Natural killer cell (primary cell): ENCODE results near the gene NSD2. TPM values are rescaled to one million over a fixed set of nuclear protein-coding genes. Genes with fewer than 3 reads are reported as not detected.

Source experiments
- ATAC-seq, 3 donors: fragments of 150-1000 bp in 2 of 3; fragments of 200-7000 bp in 1 of 3; cut with Tn5 transposase; 1 replicate in 1 of 3; 2 replicates in 2 of 3; pipeline ENCODE4 v1.10.0; 2021; ENCODE audit warnings: mild to moderate bottlenecking in 2 of 3, moderate library complexity in 2 of 3
- DNase-seq, 2 donors: peaks; one replicate each; pipeline versions ENCODE4 v3.0.0 to v3.0.0-alpha.2; 2013 to 2021; ENCODE audit warnings: mixed read lengths in 1 of 2
- H3K27ac ChIP-seq: one replicate; pipeline ENCODE4 v1.5.1; 2013; ENCODE audit warnings: mild to moderate bottlenecking, low read length
- H3K27me3 ChIP-seq: one replicate; pipeline ENCODE4 v1.6.1; 2013; ENCODE audit warnings: low read length; ENCODE audit not compliant: control insufficient read depth, insufficient read depth
- H3K36me3 ChIP-seq: one replicate; pipeline ENCODE4 v1.6.1; 2013; ENCODE audit warnings: low read length; ENCODE audit not compliant: control insufficient read depth, insufficient read depth
- H3K4me1 ChIP-seq: one replicate; pipeline ENCODE4 v1.6.1; 2013; ENCODE audit warnings: low read length; ENCODE audit not compliant: control insufficient read depth, insufficient read depth
- H3K4me3 ChIP-seq: one replicate; pipeline ENCODE4 v1.5.1; 2013; ENCODE audit warnings: low read length
- H3K9me3 ChIP-seq: one replicate; pipeline ENCODE4 v1.6.1; 2013; ENCODE audit warnings: low read length; ENCODE audit not compliant: control insufficient read depth, insufficient read depth
- H3K27ac Mint-ChIP-seq, 2 donors: one replicate each; pipeline ENCODE4 v1.8.0; 2022; ENCODE audit warnings: mild to moderate bottlenecking in 2 of 2, mixed read lengths in 2 of 2, moderate library complexity in 1 of 2
- H3K27me3 Mint-ChIP-seq, 2 donors: one replicate each; pipeline ENCODE4 v1.8.0; 2022; ENCODE audit warnings: low read depth in 2 of 2, mixed read lengths in 2 of 2
- H3K36me3 Mint-ChIP-seq: one replicate; pipeline ENCODE4 v1.8.0; 2022; ENCODE audit warnings: mixed read lengths
- H3K4me1 Mint-ChIP-seq, 2 donors: one replicate each; pipeline ENCODE4 v1.8.0; 2022; ENCODE audit warnings: mixed read lengths in 2 of 2
- H3K4me3 Mint-ChIP-seq: one replicate; pipeline ENCODE4 v1.8.0; 2022; ENCODE audit warnings: mild to moderate bottlenecking, moderate library complexity, mixed read lengths
- H3K9me3 Mint-ChIP-seq, 2 donors: one replicate each; pipeline ENCODE4 v1.8.0; 2022; ENCODE audit warnings: mixed read lengths in 2 of 2
- WGBS: methylation state at CpG from one replicate; pipeline ENCODE4 v1.1.7; 2013; ENCODE audit warnings: missing lambda C conversion rate; ENCODE audit not compliant: insufficient coverage; 5-methylcytosine and 5-hydroxymethylcytosine counted together
- intact Hi-C: fragments of 100-400 bp; cut with micrococcal nuclease; formaldehyde crosslinking; loops from one replicate; pipeline ENCODE4 v1.14.2; 2022
- total RNA-seq, 4 donors: library from RNA; stranded (reverse); fragments of 120-200 nt in 1 of 4; gene quantifications; one replicate each; pipeline versions ENCODE4 v1.2.3 to v1.2.4, GENCODE V29; 2013 to 2022
- TF ChIP-seq, protein P1 (sequence below): fragments of 200-600 bp; IDR thresholded peaks from one replicate; pipeline ENCODE4 v1.8.0; 2022; ENCODE audit warnings: antibody characterized with exemption

Gene NSD2
- total RNA-seq, 3 donors from 2014 or later (not counting 1 experiment from before 2014, with no cell fraction given): 36.4 to 51.0 (median 48.3) TPM

- Histone ChIP-seq H3K9me3 (no peaks in the 10 kb centered on the region), H3K4me3 (no peak overlapping the region), H3K4me1 (peaks cover 19% of the 10 kb centered on the region), H3K27me3 (no peaks in the 10 kb centered on the region), H3K27ac (no peak overlapping the region), H3K36me3 (peaks cover 5% of the 10 kb centered on the region)
- no peak for DNase-seq
- H3K36me3 Mint-ChIP-seq: no peaks in the 10 kb centered on the region
- 97% methylated on average over 6 of the region's 9 CpGs for WGBS
- no peaks in the 10 kb centered on the region for H3K9me3 Mint-ChIP-seq
- TF ChIP-seq, protein P1, sequence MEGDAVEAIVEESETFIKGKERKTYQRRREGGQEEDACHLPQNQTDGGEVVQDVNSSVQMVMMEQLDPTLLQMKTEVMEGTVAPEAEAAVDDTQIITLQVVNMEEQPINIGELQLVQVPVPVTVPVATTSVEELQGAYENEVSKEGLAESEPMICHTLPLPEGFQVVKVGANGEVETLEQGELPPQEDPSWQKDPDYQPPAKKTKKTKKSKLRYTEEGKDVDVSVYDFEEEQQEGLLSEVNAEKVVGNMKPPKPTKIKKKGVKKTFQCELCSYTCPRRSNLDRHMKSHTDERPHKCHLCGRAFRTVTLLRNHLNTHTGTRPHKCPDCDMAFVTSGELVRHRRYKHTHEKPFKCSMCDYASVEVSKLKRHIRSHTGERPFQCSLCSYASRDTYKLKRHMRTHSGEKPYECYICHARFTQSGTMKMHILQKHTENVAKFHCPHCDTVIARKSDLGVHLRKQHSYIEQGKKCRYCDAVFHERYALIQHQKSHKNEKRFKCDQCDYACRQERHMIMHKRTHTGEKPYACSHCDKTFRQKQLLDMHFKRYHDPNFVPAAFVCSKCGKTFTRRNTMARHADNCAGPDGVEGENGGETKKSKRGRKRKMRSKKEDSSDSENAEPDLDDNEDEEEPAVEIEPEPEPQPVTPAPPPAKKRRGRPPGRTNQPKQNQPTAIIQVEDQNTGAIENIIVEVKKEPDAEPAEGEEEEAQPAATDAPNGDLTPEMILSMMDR: no peak
- intact Hi-C loops: no loop called here
- no peak for ATAC-seq
- no peaks in the 10 kb centered on the region for H3K27me3 Mint-ChIP-seq
- H3K4me1 Mint-ChIP-seq: peaks cover 9% of the 10 kb centered on the region in 2 donors
- H3K4me3 Mint-ChIP-seq: no peak overlapping the region
- no peak overlapping the region for H3K27ac Mint-ChIP-seq
Observed at GRCh38 chr4:1953335-1953734, 82.1 kb downstream of the NSD2 start.

- intact Hi-C loops: no loop called here
- H3K4me1 ChIP-seq: no peaks in the 10 kb centered on the region
- Mint-ChIP-seq H3K27me3 (no peaks in the 10 kb centered on the region), H3K4me3 (no peak overlapping the region), H3K4me1 (no peaks in the 10 kb centered on the region), H3K27ac (no peak overlapping the region), H3K9me3 (no peaks in the 10 kb centered on the region), H3K36me3 (no peaks in the 10 kb centered on the region)
- TF ChIP-seq, protein P1: no peak
- H3K27me3 ChIP-seq: no peaks in the 10 kb centered on the region
- DNase-seq: no peak
- no peaks in the 10 kb centered on the region for H3K9me3 ChIP-seq
- ATAC-seq: no peak
- WGBS: 96% methylated on average over 12 of the region's 12 CpGs
- no peak overlapping the region for H3K27ac ChIP-seq
- peaks cover 18% of the 10 kb centered on the region for H3K36me3 ChIP-seq
- H3K4me3 ChIP-seq: no peak overlapping the region
Observed at GRCh38 chr4:1956631-1957030, 85.4 kb downstream of the NSD2 start.

DNA sequence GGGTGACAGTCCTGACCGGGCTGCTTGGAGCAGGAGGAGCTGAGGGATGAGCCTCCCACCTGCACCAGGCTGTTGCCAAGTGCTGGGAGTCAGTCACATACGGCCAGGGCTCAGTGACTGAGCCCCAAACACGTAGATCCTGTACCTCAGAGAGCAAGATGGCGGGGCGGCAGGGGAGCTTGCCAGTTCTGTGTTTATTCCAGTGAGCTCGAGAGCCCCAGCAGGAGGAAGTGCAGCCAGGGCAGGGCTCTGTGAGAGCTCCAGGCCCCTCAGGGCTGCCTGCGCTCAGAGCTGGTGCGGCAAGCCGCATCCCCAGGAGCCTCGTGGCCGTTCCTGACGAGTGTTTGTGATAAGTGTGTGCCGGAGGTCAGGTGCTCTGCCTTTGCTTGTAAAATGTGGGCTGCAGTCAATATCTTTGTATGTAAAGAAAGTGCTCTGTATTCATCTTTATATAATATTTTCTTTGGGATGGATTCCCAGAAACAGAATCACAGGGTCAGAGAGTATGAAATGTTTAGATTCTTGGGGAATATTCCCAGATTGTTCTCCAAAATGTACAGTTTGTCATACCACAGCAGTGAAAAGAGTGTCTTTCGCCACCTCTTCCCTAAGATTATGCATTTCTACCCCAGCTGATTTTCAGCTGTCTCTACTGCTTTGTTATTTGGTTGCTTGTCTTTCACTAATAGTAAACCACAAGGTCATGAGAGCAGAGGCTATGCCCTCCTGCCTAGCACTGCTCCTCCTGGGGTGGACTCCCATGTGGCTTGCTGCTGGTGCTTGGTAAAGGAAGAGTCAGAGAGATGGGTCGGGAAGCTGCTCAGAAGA, 87.3 kb downstream of the NSD2 start:
- no peaks in the 10 kb centered on the region for H3K9me3 ChIP-seq
- intact Hi-C loops: no loop called here
- H3K4me1 ChIP-seq: no peaks in the 10 kb centered on the region
- no peak overlapping the region for H3K4me3 ChIP-seq
- no peaks in the 10 kb centered on the region for H3K9me3 Mint-ChIP-seq
- no peak overlapping the region for H3K27ac ChIP-seq
- H3K4me3 Mint-ChIP-seq: no peak overlapping the region
- TF ChIP-seq, protein P1: no peak
- no peaks in the 10 kb centered on the region for H3K27me3 ChIP-seq
- no peaks in the 10 kb centered on the region for H3K27me3 Mint-ChIP-seq
- H3K27ac Mint-ChIP-seq: no peak overlapping the region
- DNase-seq: no peak
- 97% methylated on average over 15 of the region's 15 CpGs for WGBS
- H3K36me3 Mint-ChIP-seq: no peaks in the 10 kb centered on the region
- no peak for ATAC-seq
- H3K36me3 ChIP-seq: peaks cover 27% of the 10 kb centered on the region
- H3K4me1 Mint-ChIP-seq: no peaks in the 10 kb centered on the region

- H3K4me3 ChIP-seq: no peak overlapping the region
- no peaks in the 10 kb centered on the region for H3K27me3 ChIP-seq
- no peak overlapping the region for H3K27ac Mint-ChIP-seq
- H3K4me1 Mint-ChIP-seq: no peaks in the 10 kb centered on the region
- no peak overlapping the region for H3K27ac ChIP-seq
- DNase-seq (no peak), ATAC-seq (no peak)
- no peak overlapping the region for H3K4me3 Mint-ChIP-seq
- no peaks in the 10 kb centered on the region for H3K4me1 ChIP-seq
- no peaks in the 10 kb centered on the region for H3K27me3 Mint-ChIP-seq
- H3K9me3 ChIP-seq: no peaks in the 10 kb centered on the region
- intact Hi-C loops: no loop called here
- H3K9me3 Mint-ChIP-seq: no peaks in the 10 kb centered on the region
- H3K36me3 Mint-ChIP-seq: no peaks in the 10 kb centered on the region
- 97% methylated on average over 5 of the region's 5 CpGs for WGBS
- TF ChIP-seq, protein P1: no peak
- peaks cover 27% of the 10 kb centered on the region for H3K36me3 ChIP-seq
Observed at GRCh38 chr4:1959104-1959384, 87.9 kb downstream of the NSD2 start.
